Upper lobe of right lung (tissue), 1 donor: Measurements from ENCODE around the gene ZC3H7B. TPM values are rescaled to one million over a fixed set of nuclear protein-coding genes. Genes with fewer than 3 reads are reported as not detected.

Experiments
- ATAC-seq: fragments of 200-7000 bp; cut with Tn5 transposase; one replicate; pipeline ENCODE4 v1.9.1; 2020; ENCODE audit warnings: mild to moderate bottlenecking, moderate library complexity
- DNase-seq: peaks from one replicate; pipeline ENCODE4 v3.0.0-alpha.2; 2020
- H3K27ac ChIP-seq: fragments of 200-600 bp; one replicate; pipeline ENCODE4 v1.8.0; 2022
- H3K27me3 ChIP-seq: fragments of 200-600 bp; one replicate; pipeline ENCODE4 v1.8.0; 2022; ENCODE audit warnings: mild to moderate bottlenecking
- H3K36me3 ChIP-seq: fragments of 200-600 bp; one replicate; pipeline ENCODE4 v1.8.0; 2022
- H3K4me1 ChIP-seq: fragments of 200-600 bp; one replicate; pipeline ENCODE4 v1.8.0; 2022
- H3K4me3 ChIP-seq: fragments of 200-600 bp; one replicate; pipeline ENCODE4 v1.8.0; 2022; ENCODE audit warnings: mild to moderate bottlenecking
- H3K9me3 ChIP-seq: fragments of 200-600 bp; one replicate; pipeline ENCODE4 v1.8.0; 2022
- intact Hi-C: fragments of 100-400 bp; cut with DNase I; formaldehyde crosslinking; loops from one replicate; pipeline ENCODE4 v1.11.0; 2022
- total RNA-seq: library from RNA; stranded (reverse); fragmentation: NEBNext Ultra II Directional; extraction: Animal tissue kit (Norgen Biotek cat#: 25700); gene quantifications from one replicate; pipeline ENCODE4 v1.2.1, GENCODE V29; 2021
- TF ChIP-seq, protein P1 (sequence below): fragments of 200-600 bp; IDR thresholded peaks from one replicate; pipeline ENCODE4 v1.8.0; 2022; ENCODE audit warnings: antibody characterized with exemption
- donor health status: DM: no; HTN: yes; CAD: no; lungs with severe emphysema.

Gene ZC3H7B
- total RNA-seq, 1 donor from 2014 or later = 70.3 TPM

DNA sequence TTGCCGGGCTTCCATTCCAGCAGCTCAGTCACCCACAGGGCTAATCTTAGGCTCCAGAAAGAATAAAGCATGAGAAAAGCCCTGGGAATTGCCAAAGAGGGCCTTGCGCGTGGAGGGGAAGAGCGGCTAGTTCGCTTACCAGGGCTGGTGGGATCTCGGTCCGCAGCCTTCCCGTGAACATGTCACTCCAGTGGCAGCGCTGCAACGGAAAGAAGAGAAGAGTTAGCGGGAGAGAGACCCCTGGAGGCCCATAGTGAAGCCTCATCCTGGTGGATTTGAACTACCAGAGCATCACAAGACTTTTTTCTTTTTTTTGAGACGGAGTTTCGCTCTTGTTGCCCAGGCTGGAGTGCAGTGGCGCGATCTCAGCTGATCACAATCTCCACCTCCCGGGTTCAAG is 33.4 kb upstream of the ZC3H7B start:
- Histone ChIP-seq H3K4me1 (no peaks in the 10 kb centered on the region), H3K9me3 (no peaks in the 10 kb centered on the region), H3K4me3 (no peak overlapping the region), H3K27ac (no peak overlapping the region), H3K27me3 (no peaks in the 10 kb centered on the region), H3K36me3 (peaks cover 95% of the 10 kb centered on the region)
- DNase-seq (no peak), ATAC-seq (no peak)
- TF ChIP-seq, protein P1, sequence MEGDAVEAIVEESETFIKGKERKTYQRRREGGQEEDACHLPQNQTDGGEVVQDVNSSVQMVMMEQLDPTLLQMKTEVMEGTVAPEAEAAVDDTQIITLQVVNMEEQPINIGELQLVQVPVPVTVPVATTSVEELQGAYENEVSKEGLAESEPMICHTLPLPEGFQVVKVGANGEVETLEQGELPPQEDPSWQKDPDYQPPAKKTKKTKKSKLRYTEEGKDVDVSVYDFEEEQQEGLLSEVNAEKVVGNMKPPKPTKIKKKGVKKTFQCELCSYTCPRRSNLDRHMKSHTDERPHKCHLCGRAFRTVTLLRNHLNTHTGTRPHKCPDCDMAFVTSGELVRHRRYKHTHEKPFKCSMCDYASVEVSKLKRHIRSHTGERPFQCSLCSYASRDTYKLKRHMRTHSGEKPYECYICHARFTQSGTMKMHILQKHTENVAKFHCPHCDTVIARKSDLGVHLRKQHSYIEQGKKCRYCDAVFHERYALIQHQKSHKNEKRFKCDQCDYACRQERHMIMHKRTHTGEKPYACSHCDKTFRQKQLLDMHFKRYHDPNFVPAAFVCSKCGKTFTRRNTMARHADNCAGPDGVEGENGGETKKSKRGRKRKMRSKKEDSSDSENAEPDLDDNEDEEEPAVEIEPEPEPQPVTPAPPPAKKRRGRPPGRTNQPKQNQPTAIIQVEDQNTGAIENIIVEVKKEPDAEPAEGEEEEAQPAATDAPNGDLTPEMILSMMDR = no peak
- intact Hi-C loops = no loop called here

DNA sequence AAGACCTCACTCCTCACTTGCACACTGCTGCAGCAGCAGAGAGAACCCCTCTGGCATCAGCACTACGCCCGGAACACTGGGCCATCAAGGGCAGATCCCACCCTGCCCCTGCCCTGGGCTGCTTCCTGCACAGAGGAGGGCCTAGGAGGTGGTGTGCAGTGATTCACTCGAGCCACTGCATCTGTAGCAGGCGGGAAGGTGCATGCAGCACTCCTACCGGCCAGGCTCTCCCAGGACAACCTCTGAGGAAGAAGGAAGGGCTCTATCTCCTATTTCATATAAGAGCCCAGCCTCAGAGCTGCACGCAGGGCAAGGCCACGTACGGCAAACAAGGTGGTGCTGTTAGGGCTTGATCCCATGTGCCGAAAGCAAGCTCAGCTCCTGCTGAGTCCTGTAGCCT is 29.5 kb upstream of the ZC3H7B start:
- intact Hi-C loops = no loop called here
- no peak for ATAC-seq

DNA sequence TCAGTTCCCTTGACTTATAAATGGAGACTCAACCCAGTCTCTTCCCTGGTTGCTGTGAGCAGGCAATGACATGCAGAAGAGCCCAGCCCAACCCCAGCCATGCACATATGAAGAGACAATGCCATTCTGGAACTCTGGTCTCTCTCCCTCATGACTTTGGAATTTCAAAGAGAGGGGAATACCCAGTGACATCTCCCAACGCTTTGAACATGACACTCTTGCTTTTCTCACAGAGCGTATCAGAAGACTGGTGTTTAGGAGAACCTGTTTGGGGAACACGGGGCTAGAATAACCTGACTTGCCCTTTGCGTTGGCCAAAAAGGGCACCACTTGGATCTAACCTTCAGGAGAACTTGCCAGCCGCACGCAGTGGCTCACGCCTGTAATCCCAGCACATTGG is 28.2 kb upstream of the ZC3H7B start:
- TF ChIP-seq, protein P1 = no peak
- intact Hi-C loops = no loop called here
- no peaks in the 10 kb centered on the region for H3K9me3 ChIP-seq
- H3K27ac ChIP-seq = no peak overlapping the region
- ATAC-seq (no peak), DNase-seq (no peak)
- H3K4me3 ChIP-seq = no peak overlapping the region
- H3K36me3 ChIP-seq = peaks cover 92% of the 10 kb centered on the region
- H3K4me1 ChIP-seq = no peaks in the 10 kb centered on the region
- no peaks in the 10 kb centered on the region for H3K27me3 ChIP-seq

More for the DNA sequence above, 29.5 kb upstream of the ZC3H7B start:
- H3K4me1 ChIP-seq = no peaks in the 10 kb centered on the region
- H3K9me3 ChIP-seq = no peaks in the 10 kb centered on the region
- H3K4me3 ChIP-seq = no peak overlapping the region
- H3K36me3 ChIP-seq = peaks cover 96% of the 10 kb centered on the region
- H3K27me3 ChIP-seq = no peaks in the 10 kb centered on the region
- TF ChIP-seq, protein P1 = no peak
- H3K27ac ChIP-seq = no peak overlapping the region
- no peak for DNase-seq

DNA sequence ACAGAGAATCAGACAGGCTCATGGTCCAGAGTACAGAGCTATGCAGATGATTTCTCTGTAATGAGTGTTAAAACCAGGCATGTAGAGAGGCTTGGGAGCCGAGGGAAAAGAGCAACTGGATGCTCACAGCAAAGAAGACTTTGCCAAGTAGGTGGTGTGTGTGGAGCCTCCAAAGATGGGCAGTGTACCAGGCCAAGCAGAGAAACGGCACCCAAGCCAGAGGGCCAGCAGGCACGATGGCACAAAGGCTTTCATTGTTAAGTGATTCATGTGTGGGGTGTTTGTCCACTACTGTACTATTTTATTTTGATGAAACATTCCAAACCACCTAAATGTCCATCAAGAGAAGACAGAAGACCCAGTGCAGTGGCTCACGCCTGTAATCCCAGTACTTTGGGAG is 26.5 kb upstream of the ZC3H7B start:
- Histone ChIP-seq H3K27ac (no peak overlapping the region), H3K27me3 (no peaks in the 10 kb centered on the region), H3K4me3 (no peak overlapping the region), H3K36me3 (peaks cover 91% of the 10 kb centered on the region), H3K9me3 (no peaks in the 10 kb centered on the region), H3K4me1 (no peaks in the 10 kb centered on the region)
- TF ChIP-seq, protein P1 = no peak
- DNase-seq (no peak), ATAC-seq (no peak)
- intact Hi-C loops = no loop called here

DNA sequence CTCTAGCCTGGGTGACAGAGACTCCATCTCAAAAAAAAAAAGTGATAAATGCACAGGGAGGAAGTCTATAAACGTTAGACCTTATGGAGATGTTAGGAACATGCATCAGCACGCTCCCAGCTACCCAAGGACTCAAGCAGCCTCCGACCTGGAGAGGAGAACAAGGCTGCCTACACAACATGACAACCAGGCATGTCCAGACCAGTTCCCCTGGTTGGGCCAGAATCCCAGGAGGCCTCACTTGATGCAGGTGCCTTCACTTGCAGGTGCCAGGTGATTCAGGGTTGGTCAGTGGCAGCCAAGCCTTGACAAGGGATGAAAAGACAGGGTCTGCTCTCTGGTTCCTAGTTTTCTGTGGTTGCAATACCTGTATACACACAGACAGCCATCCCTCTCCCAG is 21.3 kb upstream of the ZC3H7B start:
- Histone ChIP-seq H3K36me3 (peaks cover 78% of the 10 kb centered on the region), H3K4me1 (peaks cover 7% of the 10 kb centered on the region), H3K27me3 (no peaks in the 10 kb centered on the region), H3K4me3 (no peak overlapping the region), H3K27ac (no peak overlapping the region), H3K9me3 (no peaks in the 10 kb centered on the region)
- DNase-seq (no peak), ATAC-seq (no peak)
- intact Hi-C loops = no loop called here
- TF ChIP-seq, protein P1 = no peak

DNA sequence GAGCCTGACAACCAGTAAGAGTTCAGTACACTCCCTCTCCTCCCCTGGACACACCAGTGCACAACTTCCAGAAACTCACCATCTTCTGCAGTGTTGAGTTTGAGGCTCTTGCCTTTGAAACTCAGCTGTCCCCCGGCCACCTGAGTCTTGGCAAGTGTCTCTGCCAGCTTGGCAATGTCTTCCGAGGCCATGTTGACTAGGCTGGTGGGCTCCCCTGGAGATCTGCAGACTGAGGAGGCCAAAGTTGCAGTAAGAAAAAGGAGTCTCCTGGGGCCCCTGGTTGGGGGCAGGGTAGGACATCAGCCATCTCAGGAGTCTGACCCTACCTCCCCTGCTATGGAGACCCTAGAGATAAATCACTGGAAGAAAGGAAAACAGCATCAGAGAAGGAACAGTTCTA is 20.5 kb upstream of the ZC3H7B start:
- H3K4me3 ChIP-seq = no peak overlapping the region
- intact Hi-C loops = no loop called here
- no peak overlapping the region for H3K27ac ChIP-seq
- ATAC-seq = no peak
- TF ChIP-seq, protein P1 = no peak
- no peaks in the 10 kb centered on the region for H3K27me3 ChIP-seq
- no peaks in the 10 kb centered on the region for H3K9me3 ChIP-seq
- peaks cover 70% of the 10 kb centered on the region for H3K36me3 ChIP-seq
- no peak for DNase-seq
- peaks cover 11% of the 10 kb centered on the region for H3K4me1 ChIP-seq
